ENCODE results near the gene SMIM32. TPM values are rescaled to one million over a fixed set of nuclear protein-coding genes. Genes with fewer than 3 reads are reported as not detected.

SMIM32 gene
- total RNA-seq, 2 donors from 2014 or later = not detected

- Histone ChIP-seq H3K36me3 (peaks cover 5% of the 10 kb centered on the region), H3K4me3 (no peak overlapping the region), H3K4me1 (ENCODE audit: control insufficient read depth in 1 of 2, low read depth in 2 of 2) (peaks cover 17 to 43% of the 10 kb centered on the region in 2 donors), H3K27ac (no peak overlapping the region), H3K9me3 (no peaks in the 10 kb centered on the region), H3K27me3 (replicated peaks; ENCODE audit: insufficient read depth) (no peaks in the 10 kb centered on the region)
- ATAC-seq (ENCODE audit: insufficient number of reproducible peaks, low FRiP score, low read depth) (no peak), DNase-seq (ENCODE audit: low spot score) (no peak)
- no peak for TF ChIP-seq CTCF (IDR thresholded peaks at IDR 0.05)
These were observed 33.5 kb downstream of the SMIM32 start for GRCh38 chr5:136159457-136159856.

GRCh38 chr5:136157514-136157913, 35.4 kb downstream of the SMIM32 start:
- Histone ChIP-seq H3K4me1 (ENCODE audit: control insufficient read depth in 1 of 2, low read depth in 2 of 2) (peaks cover 17 to 36% of the 10 kb centered on the region in 2 donors), H3K27me3 (replicated peaks; ENCODE audit: insufficient read depth) (no peaks in the 10 kb centered on the region), H3K4me3 (no peak overlapping the region), H3K27ac (no peak overlapping the region), H3K9me3 (no peaks in the 10 kb centered on the region), H3K36me3 (peaks cover 6% of the 10 kb centered on the region)
- TF ChIP-seq CTCF (IDR thresholded peaks at IDR 0.05) = no peak
- DNase-seq (ENCODE audit: low spot score) (no peak), ATAC-seq (ENCODE audit: insufficient number of reproducible peaks, low FRiP score, low read depth) (no peak)

GRCh38 chr5:136155761-136156160, 37.2 kb downstream of the SMIM32 start:
- Histone ChIP-seq H3K27me3 (replicated peaks; ENCODE audit: insufficient read depth) (no peaks in the 10 kb centered on the region), H3K4me3 (no peak overlapping the region), H3K9me3 (no peaks in the 10 kb centered on the region), H3K27ac (no peak overlapping the region), H3K4me1 (ENCODE audit: control insufficient read depth in 1 of 2, low read depth in 2 of 2) (peaks cover 14 to 31% of the 10 kb centered on the region in 2 donors), H3K36me3 (peaks cover 6% of the 10 kb centered on the region)
- no peak for ATAC-seq (ENCODE audit: insufficient number of reproducible peaks, low FRiP score, low read depth)
- no peak for DNase-seq (ENCODE audit: low spot score)
- no peak for TF ChIP-seq CTCF (IDR thresholded peaks at IDR 0.05)

GRCh38 chr5:136155078-136155477, 37.9 kb downstream of the SMIM32 start:
- H3K36me3 ChIP-seq = peaks cover 6% of the 10 kb centered on the region
- H3K4me1 ChIP-seq (ENCODE audit: control insufficient read depth in 1 of 2, low read depth in 2 of 2) = peaks cover 14 to 28% of the 10 kb centered on the region in 2 donors
- ATAC-seq (ENCODE audit: insufficient number of reproducible peaks, low FRiP score, low read depth) (no peak), DNase-seq (ENCODE audit: low spot score) (no peak)
- H3K9me3 ChIP-seq = no peaks in the 10 kb centered on the region
- H3K4me3 ChIP-seq = no peak overlapping the region
- H3K27ac ChIP-seq = no peak overlapping the region
- no peaks in the 10 kb centered on the region for H3K27me3 ChIP-seq (replicated peaks; ENCODE audit: insufficient read depth)
- no peak for TF ChIP-seq CTCF (IDR thresholded peaks at IDR 0.05)

- H3K9me3 ChIP-seq = no peaks in the 10 kb centered on the region
- ATAC-seq (ENCODE audit: insufficient number of reproducible peaks, low FRiP score, low read depth) = no peak
- no peak overlapping the region for H3K4me3 ChIP-seq
- peaks cover 6% of the 10 kb centered on the region for H3K36me3 ChIP-seq
- no peak for DNase-seq (ENCODE audit: low spot score)
- H3K27me3 ChIP-seq (replicated peaks; ENCODE audit: insufficient read depth) = no peaks in the 10 kb centered on the region
- TF ChIP-seq CTCF (IDR thresholded peaks at IDR 0.05) = no peak
- no peak overlapping the region for H3K27ac ChIP-seq
- peaks cover 10 to 21% of the 10 kb centered on the region in 2 donors for H3K4me1 ChIP-seq (ENCODE audit: control insufficient read depth in 1 of 2, low read depth in 2 of 2)
These were observed 39.3 kb downstream of the SMIM32 start for GRCh38 chr5:136153581-136154236.

All from thoracic aorta (tissue), 2 donors.